Right lobe of liver (tissue), 4 donors: ENCODE results near the gene GSN.

ENCODE experiments used
- POLR2A ChIP-seq: fragments of 450-650 bp; IDR thresholded peaks from one replicate; pipeline ENCODE4 v1.6.1; 2017; ENCODE audit warnings: antibody characterized with exemption, mild to moderate bottlenecking
- TF ChIP-seq, protein P1 (sequence below), 4 donors: fragments of 200-600 bp in 3 of 4; fragments of 450-650 bp in 1 of 4; IDR thresholded peaks; one replicate each; pipeline versions ENCODE4 v1.5.1 to v1.8.0; 2016 to 2022; ENCODE audit warnings: antibody characterized with exemption in 4 of 4, mild to moderate bottlenecking in 2 of 4
- donor health status: DM: no; HTN: no; CAD: no.
- donor health status: DM: no; HTN: no; CAD: no.
- donor health status: DM: no; HTN: yes; CAD: no.

DNA sequence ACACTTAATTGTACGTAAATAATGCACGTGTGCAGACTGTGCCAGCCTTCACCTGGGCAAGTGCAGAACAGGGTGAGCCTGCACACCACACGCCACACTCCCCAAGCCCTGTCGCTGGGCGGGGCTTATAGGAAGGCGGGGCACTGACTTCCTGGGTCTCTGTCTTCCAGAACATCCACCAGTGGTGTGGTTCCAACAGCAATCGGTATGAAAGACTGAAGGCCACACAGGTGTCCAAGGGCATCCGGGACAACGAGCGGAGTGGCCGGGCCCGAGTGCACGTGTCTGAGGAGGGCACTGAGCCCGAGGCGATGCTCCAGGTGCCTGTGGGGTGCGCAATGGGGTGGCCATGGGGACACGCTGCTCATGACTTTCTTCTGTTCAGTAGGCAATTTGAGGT, 44.2 kb downstream of the GSN start:
- TF ChIP-seq, protein P1, sequence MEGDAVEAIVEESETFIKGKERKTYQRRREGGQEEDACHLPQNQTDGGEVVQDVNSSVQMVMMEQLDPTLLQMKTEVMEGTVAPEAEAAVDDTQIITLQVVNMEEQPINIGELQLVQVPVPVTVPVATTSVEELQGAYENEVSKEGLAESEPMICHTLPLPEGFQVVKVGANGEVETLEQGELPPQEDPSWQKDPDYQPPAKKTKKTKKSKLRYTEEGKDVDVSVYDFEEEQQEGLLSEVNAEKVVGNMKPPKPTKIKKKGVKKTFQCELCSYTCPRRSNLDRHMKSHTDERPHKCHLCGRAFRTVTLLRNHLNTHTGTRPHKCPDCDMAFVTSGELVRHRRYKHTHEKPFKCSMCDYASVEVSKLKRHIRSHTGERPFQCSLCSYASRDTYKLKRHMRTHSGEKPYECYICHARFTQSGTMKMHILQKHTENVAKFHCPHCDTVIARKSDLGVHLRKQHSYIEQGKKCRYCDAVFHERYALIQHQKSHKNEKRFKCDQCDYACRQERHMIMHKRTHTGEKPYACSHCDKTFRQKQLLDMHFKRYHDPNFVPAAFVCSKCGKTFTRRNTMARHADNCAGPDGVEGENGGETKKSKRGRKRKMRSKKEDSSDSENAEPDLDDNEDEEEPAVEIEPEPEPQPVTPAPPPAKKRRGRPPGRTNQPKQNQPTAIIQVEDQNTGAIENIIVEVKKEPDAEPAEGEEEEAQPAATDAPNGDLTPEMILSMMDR (IDR thresholded peaks at IDR 0.05), result no peak
- no peak for TF ChIP-seq POLR2A
